ENCODE measurements around the gene CEP68.

DNA sequence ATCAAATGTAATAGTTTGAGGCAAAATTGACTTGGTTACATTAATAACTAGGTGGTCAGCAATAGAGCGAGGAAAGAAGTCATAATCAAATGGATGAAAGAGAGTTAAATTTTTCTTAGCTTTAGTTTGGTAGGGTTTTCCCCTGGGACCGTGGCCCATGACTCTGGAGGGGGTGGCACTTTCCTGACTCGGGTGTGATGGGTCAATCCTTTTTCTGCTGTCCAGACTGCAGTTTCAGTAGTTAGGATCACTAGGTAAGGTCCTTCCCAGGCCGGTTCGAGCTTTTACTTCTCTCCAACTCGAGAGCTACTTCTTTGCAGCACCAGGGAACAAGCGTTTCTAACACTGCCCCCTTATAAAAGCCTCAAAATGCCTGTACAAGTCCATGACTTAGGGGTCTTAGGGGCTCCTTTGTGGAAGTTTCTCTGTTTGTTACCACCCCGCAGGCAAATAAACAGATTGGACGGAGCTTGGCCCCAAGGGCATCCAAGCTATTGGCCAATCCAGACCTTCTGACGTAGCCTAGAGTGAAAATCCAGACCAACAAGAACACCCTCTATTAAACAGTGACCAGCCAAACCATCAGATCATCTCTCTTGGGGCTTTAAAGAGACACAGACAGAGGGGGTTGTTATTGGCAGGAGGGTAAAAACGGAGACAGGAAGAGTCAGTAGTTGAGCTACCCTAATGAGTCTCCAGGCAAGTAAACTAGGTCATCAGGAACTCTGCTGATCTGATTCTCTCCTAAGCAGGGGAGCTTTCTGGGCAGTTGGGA is 9.4 kb upstream of the CEP68 start:
- TF ChIP-seq POLR2A (IDR thresholded peaks at IDR 0.05): no peak
- TF ChIP-seq, protein P1, sequence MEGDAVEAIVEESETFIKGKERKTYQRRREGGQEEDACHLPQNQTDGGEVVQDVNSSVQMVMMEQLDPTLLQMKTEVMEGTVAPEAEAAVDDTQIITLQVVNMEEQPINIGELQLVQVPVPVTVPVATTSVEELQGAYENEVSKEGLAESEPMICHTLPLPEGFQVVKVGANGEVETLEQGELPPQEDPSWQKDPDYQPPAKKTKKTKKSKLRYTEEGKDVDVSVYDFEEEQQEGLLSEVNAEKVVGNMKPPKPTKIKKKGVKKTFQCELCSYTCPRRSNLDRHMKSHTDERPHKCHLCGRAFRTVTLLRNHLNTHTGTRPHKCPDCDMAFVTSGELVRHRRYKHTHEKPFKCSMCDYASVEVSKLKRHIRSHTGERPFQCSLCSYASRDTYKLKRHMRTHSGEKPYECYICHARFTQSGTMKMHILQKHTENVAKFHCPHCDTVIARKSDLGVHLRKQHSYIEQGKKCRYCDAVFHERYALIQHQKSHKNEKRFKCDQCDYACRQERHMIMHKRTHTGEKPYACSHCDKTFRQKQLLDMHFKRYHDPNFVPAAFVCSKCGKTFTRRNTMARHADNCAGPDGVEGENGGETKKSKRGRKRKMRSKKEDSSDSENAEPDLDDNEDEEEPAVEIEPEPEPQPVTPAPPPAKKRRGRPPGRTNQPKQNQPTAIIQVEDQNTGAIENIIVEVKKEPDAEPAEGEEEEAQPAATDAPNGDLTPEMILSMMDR (IDR thresholded peaks at IDR 0.05): no peak
